SJCRH30 (cell line): ENCODE results near the gene SH3D19. TPM values are rescaled to one million over a fixed set of nuclear protein-coding genes. Genes with fewer than 3 reads are reported as not detected.
"Not testable (repeated sequence)": the region's sequence is repeated elsewhere in the genome, so short reads cannot be mapped to it uniquely, and the experiment has no call there.

Experiments
- DNase-seq, 2 experiments: peaks; one replicate each; pipeline ENCODE4 v3.0.0-alpha.2; 2015 to 2020
- H3K27ac ChIP-seq: fragments of 250-450 bp; sonication (Bioruptor Pico); 2 replicates; pipeline ENCODE4 v1.5.1; 2020; ENCODE audit warnings: mild to moderate bottlenecking, moderate library complexity
- H3K27me3 ChIP-seq: fragments of 250-450 bp; sonication (Bioruptor Pico); 2 replicates; pipeline ENCODE4 v1.5.1; 2020; ENCODE audit warnings: mild to moderate bottlenecking, moderate library complexity
- H3K36me3 ChIP-seq: fragments of 250-450 bp; sonication (Bioruptor Pico); 2 replicates; pipeline ENCODE4 v1.5.1; 2020; ENCODE audit warnings: mild to moderate bottlenecking, moderate library complexity
- H3K4me1 ChIP-seq: fragments of 250-450 bp; sonication (Bioruptor Pico); 2 replicates; pipeline ENCODE4 v1.5.1; 2020; ENCODE audit warnings: mild to moderate bottlenecking, moderate library complexity
- H3K4me3 ChIP-seq: fragments of 250-450 bp; sonication (Bioruptor Pico); 2 replicates; pipeline ENCODE4 v1.5.1; 2020; ENCODE audit warnings: mild to moderate bottlenecking, moderate library complexity
- H3K9me3 ChIP-seq: fragments of 250-450 bp; sonication (Bioruptor Pico); replicated peaks from 2 replicates; pipeline ENCODE4 v1.5.1; 2020; ENCODE audit warnings: mild to moderate bottlenecking, moderate library complexity
- total RNA-seq: library from RNA; depleted of rRNA; stranded (reverse); fragments of >200 nt; shearing (Covaris generic); gene quantifications from 2 replicates; pipeline ENCODE4 v1.2.3, GENCODE V29; 2014

Gene SH3D19
- total RNA-seq, 1 experiment from 2014 or later, result 4.7 TPM

- Histone ChIP-seq H3K9me3 (no peaks in the 10 kb centered on the region), H3K27ac (no peak overlapping the region), H3K27me3 (no peaks in the 10 kb centered on the region), H3K36me3 (no peaks in the 10 kb centered on the region), H3K4me3 (no peak overlapping the region), H3K4me1 (no peaks in the 10 kb centered on the region)
- DNase-seq, result no peak
Observed at GRCh38 chr4:151158979-151159378, 166.4 kb downstream of the SH3D19 start.

GRCh38 chr4:151157543-151157942 lies 167.9 kb downstream of the SH3D19 start:
- no peak for DNase-seq
- H3K4me1 ChIP-seq, result no peaks in the 10 kb centered on the region
- no peak overlapping the region for H3K4me3 ChIP-seq
- no peaks in the 10 kb centered on the region for H3K27me3 ChIP-seq
- H3K36me3 ChIP-seq, result no peaks in the 10 kb centered on the region
- no peaks in the 10 kb centered on the region for H3K9me3 ChIP-seq
- H3K27ac ChIP-seq, result no peak overlapping the region

- H3K27ac ChIP-seq, result no peak overlapping the region
- no peak overlapping the region for H3K4me3 ChIP-seq
- DNase-seq, result no peak
- H3K27me3 ChIP-seq, result no peaks in the 10 kb centered on the region
- no peaks in the 10 kb centered on the region for H3K4me1 ChIP-seq
- no peaks in the 10 kb centered on the region for H3K9me3 ChIP-seq
- H3K36me3 ChIP-seq, result no peaks in the 10 kb centered on the region
Observed at GRCh38 chr4:151153585-151153984, 171.8 kb downstream of the SH3D19 start.

GRCh38 chr4:151152028-151152427 lies 173.4 kb downstream of the SH3D19 start:
- Histone ChIP-seq H3K9me3 (no peaks in the 10 kb centered on the region), H3K27me3 (no peaks in the 10 kb centered on the region), H3K4me3 (no peak overlapping the region), H3K36me3 (no peaks in the 10 kb centered on the region), H3K27ac (no peak overlapping the region), H3K4me1 (no peaks in the 10 kb centered on the region)
- DNase-seq, result no peak

GRCh38 chr4:151150821-151151580 lies 174.4 kb downstream of the SH3D19 start:
- Histone ChIP-seq H3K4me1 (no peaks in the 10 kb centered on the region), H3K36me3 (no peaks in the 10 kb centered on the region), H3K27ac (no peak overlapping the region), H3K9me3 (no peaks in the 10 kb centered on the region), H3K4me3 (no peak overlapping the region), H3K27me3 (no peaks in the 10 kb centered on the region)
- no peak for DNase-seq

GRCh38 chr4:151148261-151148660 lies 177.1 kb downstream of the SH3D19 start:
- Histone ChIP-seq H3K27ac (no peak overlapping the region), H3K36me3 (no peaks in the 10 kb centered on the region), H3K27me3 (no peaks in the 10 kb centered on the region), H3K4me3 (no peak overlapping the region), H3K4me1 (no peaks in the 10 kb centered on the region), H3K9me3 (no peaks in the 10 kb centered on the region)
- no peak for DNase-seq

GRCh38 chr4:151147000-151147399 lies 178.4 kb downstream of the SH3D19 start:
- DNase-seq, result no peak

GRCh38 chr4:151144329-151145072 lies 180.9 kb downstream of the SH3D19 start:
- H3K9me3 ChIP-seq, result no peaks in the 10 kb centered on the region
- DNase-seq, result no peak
- no peaks in the 10 kb centered on the region for H3K27me3 ChIP-seq
- no peak overlapping the region for H3K27ac ChIP-seq
- H3K4me3 ChIP-seq, result no peak overlapping the region
- no peaks in the 10 kb centered on the region for H3K36me3 ChIP-seq
- H3K4me1 ChIP-seq, result no peaks in the 10 kb centered on the region

More at GRCh38 chr4:151147000-151147399, 178.4 kb downstream of the SH3D19 start:
- Histone ChIP-seq H3K36me3 (no peaks in the 10 kb centered on the region), H3K9me3 (no peaks in the 10 kb centered on the region), H3K27me3 (no peaks in the 10 kb centered on the region), H3K27ac (no peak overlapping the region), H3K4me3 (no peak overlapping the region), H3K4me1 (no peaks in the 10 kb centered on the region)

GRCh38 chr4:151143811-151144210 lies 181.6 kb downstream of the SH3D19 start:
- Histone ChIP-seq H3K27ac (no peak overlapping the region), H3K4me1 (no peaks in the 10 kb centered on the region), H3K27me3 (no peaks in the 10 kb centered on the region), H3K4me3 (no peak overlapping the region), H3K36me3 (no peaks in the 10 kb centered on the region), H3K9me3 (no peaks in the 10 kb centered on the region)
- no peak for DNase-seq

- H3K27ac ChIP-seq, result no peak overlapping the region
- DNase-seq, result no peak
- H3K4me1 ChIP-seq, result no peaks in the 10 kb centered on the region
- no peaks in the 10 kb centered on the region for H3K27me3 ChIP-seq
- no peaks in the 10 kb centered on the region for H3K36me3 ChIP-seq
- H3K4me3 ChIP-seq, result no peak overlapping the region
- no peaks in the 10 kb centered on the region for H3K9me3 ChIP-seq
Observed at GRCh38 chr4:151143162-151143561, 182.2 kb downstream of the SH3D19 start.

- no peaks in the 10 kb centered on the region for H3K27me3 ChIP-seq
- no peak overlapping the region for H3K4me3 ChIP-seq
- H3K9me3 ChIP-seq, result no peaks in the 10 kb centered on the region
- DNase-seq, result no peak
- no peaks in the 10 kb centered on the region for H3K36me3 ChIP-seq
- no peaks in the 10 kb centered on the region for H3K4me1 ChIP-seq
- H3K27ac ChIP-seq, result no peak overlapping the region
Observed at GRCh38 chr4:151142758-151143157, 182.6 kb downstream of the SH3D19 start.

GRCh38 chr4:151139814-151140213 lies 185.6 kb downstream of the SH3D19 start:
- no peak for DNase-seq

GRCh38 chr4:151136048-151136447 lies 189.4 kb downstream of the SH3D19 start:
- not testable (repeated sequence) for H3K36me3 ChIP-seq, H3K4me3 ChIP-seq, H3K27me3 ChIP-seq, DNase-seq, H3K27ac ChIP-seq, H3K4me1 ChIP-seq, H3K9me3 ChIP-seq

More at GRCh38 chr4:151139814-151140213, 185.6 kb downstream of the SH3D19 start:
- Histone ChIP-seq H3K36me3 (no peaks in the 10 kb centered on the region), H3K9me3 (no peaks in the 10 kb centered on the region), H3K27me3 (no peaks in the 10 kb centered on the region), H3K4me3 (no peak overlapping the region), H3K27ac (no peak overlapping the region), H3K4me1 (no peaks in the 10 kb centered on the region)

- Histone ChIP-seq H3K9me3 (no peaks in the 10 kb centered on the region), H3K4me3 (no peak overlapping the region), H3K4me1 (no peaks in the 10 kb centered on the region), H3K27ac (no peak overlapping the region), H3K27me3 (no peaks in the 10 kb centered on the region), H3K36me3 (no peaks in the 10 kb centered on the region)
- DNase-seq, result no peak
Observed at GRCh38 chr4:151133311-151133710, 192.1 kb downstream of the SH3D19 start.

GRCh38 chr4:151129796-151130195 lies 195.6 kb downstream of the SH3D19 start:
- DNase-seq, result no peak
- Histone ChIP-seq H3K27me3 (no peaks in the 10 kb centered on the region), H3K9me3 (no peaks in the 10 kb centered on the region), H3K4me3 (no peak overlapping the region), H3K36me3 (no peaks in the 10 kb centered on the region), H3K4me1 (no peaks in the 10 kb centered on the region), H3K27ac (no peak overlapping the region)
